CD4-positive, alpha-beta T cell treated with Interleukin-4 for 4 hours (primary cell): ENCODE measurements around the gene TENT5A.
"Not testable (repeated sequence)": the region's sequence is repeated elsewhere in the genome, so short reads cannot be mapped to it uniquely, and the experiment has no call there.

ENCODE experiments used
- DNase-seq: peaks from one replicate; pipeline ENCODE4 v3.0.0-alpha.2; 2020

TENT5A gene

GRCh38 chr6:81752084-81752920, at the start of gene TENT5A:
TENT5A (minus strand) TSS chr6:81752681; CDS start chr6:81752141, 540 bp downstream.
- peak; percentile 83 for DNase-seq

GRCh38 chr6:81801489-81801888, 49.0 kb upstream of the TENT5A start:
- no peak for DNase-seq

- no peak for DNase-seq
Measured at GRCh38 chr6:81800666-81801065, 48.2 kb upstream of the TENT5A start.

- no peak for DNase-seq
Measured at GRCh38 chr6:81799323-81799722, 46.8 kb upstream of the TENT5A start.

GRCh38 chr6:81797591-81797990, 45.1 kb upstream of the TENT5A start:
- no peak for DNase-seq

GRCh38 chr6:81795890-81796289, 43.4 kb upstream of the TENT5A start:
- no peak for DNase-seq

GRCh38 chr6:81793821-81794475, 41.5 kb upstream of the TENT5A start:
- no peak for DNase-seq

- DNase-seq: no peak
Measured at GRCh38 chr6:81792826-81793225, 40.3 kb upstream of the TENT5A start.

- no peak for DNase-seq
Measured at GRCh38 chr6:81791756-81792155, 39.3 kb upstream of the TENT5A start.

- no peak for DNase-seq
Measured at GRCh38 chr6:81790034-81790433, 37.6 kb upstream of the TENT5A start.

- no peak for DNase-seq
Measured at GRCh38 chr6:81789291-81789690, 36.8 kb upstream of the TENT5A start.

- no peak for DNase-seq
Measured at GRCh38 chr6:81788748-81789147, 36.3 kb upstream of the TENT5A start.

GRCh38 chr6:81787313-81788068, 35.0 kb upstream of the TENT5A start:
- DNase-seq: no peak

- DNase-seq: no peak
Measured at GRCh38 chr6:81786150-81786549, 33.7 kb upstream of the TENT5A start.

GRCh38 chr6:81785377-81785776, 32.9 kb upstream of the TENT5A start:
- DNase-seq: no peak

GRCh38 chr6:81783893-81784292, 31.4 kb upstream of the TENT5A start:
- no peak for DNase-seq

- DNase-seq: no peak
Measured at GRCh38 chr6:81781624-81782023, 29.1 kb upstream of the TENT5A start.

GRCh38 chr6:81777586-81778268, 25.2 kb upstream of the TENT5A start:
- DNase-seq: no peak

- DNase-seq: not testable (repeated sequence)
Measured at GRCh38 chr6:81776219-81776618, 23.7 kb upstream of the TENT5A start.

- no peak for DNase-seq
Measured at GRCh38 chr6:81774542-81774941, 22.1 kb upstream of the TENT5A start.

- no peak for DNase-seq
Measured at GRCh38 chr6:81773887-81774286, 21.4 kb upstream of the TENT5A start.

GRCh38 chr6:81772741-81773140, 20.3 kb upstream of the TENT5A start:
- DNase-seq: no peak

GRCh38 chr6:81771097-81771496, 18.6 kb upstream of the TENT5A start:
- DNase-seq: no peak
